GM12878 (cell line): ENCODE data around the gene PRSS12. TPM values are rescaled to one million over a fixed set of nuclear protein-coding genes. Genes with fewer than 3 reads are reported as not detected.

Experiments
- ATAC-seq: fragments of 200-7000 bp; cut with Tn5 transposase; 3 replicates; pipeline ENCODE4 v1.9.1; 2020; ENCODE audit warnings: mild to moderate bottlenecking, moderate library complexity
- BruUV-seq: library from RNA; stranded (reverse); fragments of 400-500 nt; replicated peaks from 2 replicates; lab custom pipeline; 2021; lab: Mats Ljungman, UMichigan
- CTCF ChIA-PET: fragments of 300-600 bp; sonication (Branson Sonifier 250); formaldehyde crosslinking; extraction: SDS; loops from one replicate; lab custom pipeline; 2021; ENCODE audit warnings: inconsistent platforms; lab: Yijun Ruan, JAX
- POLR2A ChIA-PET: fragments of 350-600 bp; formaldehyde crosslinking; extraction: SDS; loops from one replicate; lab custom pipeline; 2021; ENCODE audit warnings: inconsistent platforms; lab: Charles Lee
- RAD21 ChIA-PET: fragments of 300-600 bp; sonication (Branson Sonifier 250); formaldehyde crosslinking; loops from one replicate; lab custom pipeline; 2023; ENCODE audit warnings: antibody characterized with exemption; ENCODE audit not compliant: unreplicated experiment; lab: Charles Lee
- SMC1A ChIA-PET: fragments of 300-600 bp; sonication (Branson Sonifier 250); formaldehyde crosslinking; loops from one replicate; lab custom pipeline; 2023; ENCODE audit not compliant: unreplicated experiment, uncharacterized antibody; lab: Charles Lee
- DNase-seq: peaks from one replicate; pipeline ENCODE4 v3.0.0-alpha.2; 2011; ENCODE audit warnings: low read depth, low spot score
- FAIRE-seq: peaks from 3 replicates; lab custom pipeline; 2011; peaks lifted over from hg19 to GRCh38; lab: Jason Lieb, UNC
- H2AFZ ChIP-seq: 2 replicates; pipeline ENCODE4 v1.6.0; 2011; ENCODE audit warnings: low read depth, low read length, control low read depth; ENCODE audit not compliant: control insufficient read depth
- H3K27ac ChIP-seq: 2 replicates; pipeline ENCODE4 v1.5.1; 2011; ENCODE audit warnings: control low read depth; ENCODE audit not compliant: control insufficient read depth, insufficient read depth
- H3K27me3 ChIP-seq, 2 experiments: replicated peaks in 1 of 2; 2 replicates each; pipeline versions ENCODE4 v1.6.0 to v1.6.1; 2011; ENCODE audit warnings: low read length in 1 of 2; ENCODE audit not compliant: control insufficient read depth in 2 of 2, insufficient read depth in 2 of 2
- H3K36me3 ChIP-seq, 2 experiments: 2 replicates each; pipeline ENCODE4 v1.5.1; 2011; ENCODE audit warnings: low read length in 1 of 2; ENCODE audit not compliant: control insufficient read depth in 2 of 2, insufficient read depth in 2 of 2
- H3K4me1 ChIP-seq: 2 replicates; pipeline ENCODE4 v1.6.1; 2011; ENCODE audit warnings: mild to moderate bottlenecking, low read length, moderate library complexity, mixed read lengths; ENCODE audit not compliant: control insufficient read depth, insufficient read depth
- H3K4me2 ChIP-seq: 2 replicates; pipeline ENCODE4 v1.6.0; 2011; ENCODE audit warnings: control low read depth; ENCODE audit not compliant: control insufficient read depth, insufficient read depth
- H3K4me3 ChIP-seq: fragments of 200-600 bp; sonication (generic); 2 replicates; pipeline ENCODE4 v1.5.1; 2016
- H3K79me2 ChIP-seq: 2 replicates; pipeline ENCODE4 v1.6.0; 2011; ENCODE audit warnings: low read length; ENCODE audit not compliant: control insufficient read depth, insufficient read depth
- H3K9ac ChIP-seq: 2 replicates; pipeline ENCODE4 v1.8.0; 2011; ENCODE audit warnings: low read length, control low read depth, mixed read lengths; ENCODE audit not compliant: control insufficient read depth, insufficient read depth
- H3K9me3 ChIP-seq: replicated peaks from 3 replicates; pipeline ENCODE4 v1.5.1; 2011; ENCODE audit warnings: mild to moderate bottlenecking, low read length; ENCODE audit not compliant: control insufficient read depth, insufficient read depth
- H4K20me1 ChIP-seq: 2 replicates; pipeline ENCODE4 v1.6.0; 2011; ENCODE audit not compliant: control insufficient read depth, insufficient read depth
- MEF2B ChIP-seq: fragments of 450-650 bp; IDR thresholded peaks from 2 replicates; pipeline ENCODE4 v1.6.1; 2018; ENCODE audit warnings: mild to moderate bottlenecking, moderate library complexity; ENCODE audit not compliant: partially characterized antibody, poor library complexity, severe bottlenecking
- NR2C2 ChIP-seq: IDR thresholded peaks from 2 replicates; pipeline ENCODE4 v1.6.1; 2011; ENCODE audit warnings: borderline replicate concordance, low read depth; ENCODE audit not compliant: control insufficient read depth, insufficient read length
- SIX5 ChIP-seq: IDR thresholded peaks from 2 replicates; pipeline ENCODE4 v1.6.1; 2011; ENCODE audit warnings: mild to moderate bottlenecking, low read depth, low read length, moderate library complexity; ENCODE audit not compliant: severe bottlenecking
- TAF1 ChIP-seq: IDR thresholded peaks from 2 replicates; pipeline ENCODE4 v1.6.1; 2011; ENCODE audit warnings: mild to moderate bottlenecking, low read depth, low read length, borderline replicate concordance
- TCF12 ChIP-seq: IDR thresholded peaks from 2 replicates; pipeline ENCODE4 v1.6.1; 2011; ENCODE audit warnings: low read depth, mild to moderate bottlenecking, low read length
- WGBS: methylation state at CpG from one replicate; pipeline ENCODE4 v1.1.6; 2016; ENCODE audit warnings: low lambda C conversion rate; ENCODE audit not compliant: insufficient replicate concordance, insufficient coverage; ENCODE audit errors: missing lambda C conversion rate; 5-methylcytosine and 5-hydroxymethylcytosine counted together
- in situ Hi-C: fragments of 300-500 bp; cut with MboI; formaldehyde crosslinking; loops from 9 replicates; pipeline ENCODE4 v1.14.3; 2018; ENCODE audit warnings: mixed read lengths
- intact Hi-C: fragments of 100-400 bp; cut with micrococcal nuclease; formaldehyde crosslinking; loops from one replicate; pipeline ENCODE4 v1.14.2; 2022; ENCODE audit not compliant: unreplicated experiment
- polyA plus RNA-seq, 11 experiments: library from polyadenylated mRNA; depleted of rRNA in 4 of 11; unstranded in 6 of 11; stranded (reverse) in 5 of 11; fragments of >200 nt; fragmentation: Nextera tagmentation in 4 of 11; fragmentation: Illumina TruSeq in 1 of 11; extraction: Ambion mirVana in 4 of 11; extraction: Trizol in 1 of 11; gene quantifications; 1 replicate in 1 of 11; 2 replicates in 10 of 11; pipeline versions ENCODE4 v1.2.1 to v1.2.3, GENCODE V29; 2011 to 2016; ENCODE audit warnings: inconsistent platforms in 2 of 11, missing spikeins in 2 of 11, low read depth in 1 of 11
- total RNA-seq, 4 experiments: library from RNA; depleted of rRNA in 3 of 4; stranded (reverse); fragments of >200 nt in 3 of 4; fragmentation: Illumina TruSeq in 1 of 4; extraction: Trizol in 1 of 4; gene quantifications; 2 replicates each; pipeline versions ENCODE4 v1.2.1 to v1.2.3, GENCODE V29; 2013 to 2021
- TF ChIP-seq, protein P1 (sequence below): fragments of 450-650 bp; conservative IDR thresholded peaks from 2 replicates; pipeline ENCODE4 v1.6.1; 2017; ENCODE audit warnings: mild to moderate bottlenecking, moderate library complexity
- TF ChIP-seq, protein P2 (sequence below): IDR thresholded peaks from 2 replicates; pipeline ENCODE4 v1.6.1; 2011; ENCODE audit warnings: borderline replicate concordance, low read depth, mild to moderate bottlenecking, moderate library complexity, low read length; ENCODE audit not compliant: insufficient read depth, poor library complexity, severe bottlenecking
- TF ChIP-seq, protein P3 (sequence below): fragments of 150-350 bp; IDR thresholded peaks from 2 replicates; pipeline ENCODE4 v1.6.1; 2016; ENCODE audit warnings: low read depth, low read length
- TF ChIP-seq, protein P4 (sequence below): fragments of 450-650 bp; IDR thresholded peaks from 2 replicates; pipeline ENCODE4 v1.6.1; 2017; ENCODE audit warnings: mild to moderate bottlenecking, moderate library complexity

PRSS12 gene
- total and polyA plus RNA-seq, 10 of the 15 experiments (the other 5 are each of a cell fraction or from before 2014, with no cell fraction given) = 0.04 to 0.34 (median 0.11) TPM; not detected in 2

DNA sequence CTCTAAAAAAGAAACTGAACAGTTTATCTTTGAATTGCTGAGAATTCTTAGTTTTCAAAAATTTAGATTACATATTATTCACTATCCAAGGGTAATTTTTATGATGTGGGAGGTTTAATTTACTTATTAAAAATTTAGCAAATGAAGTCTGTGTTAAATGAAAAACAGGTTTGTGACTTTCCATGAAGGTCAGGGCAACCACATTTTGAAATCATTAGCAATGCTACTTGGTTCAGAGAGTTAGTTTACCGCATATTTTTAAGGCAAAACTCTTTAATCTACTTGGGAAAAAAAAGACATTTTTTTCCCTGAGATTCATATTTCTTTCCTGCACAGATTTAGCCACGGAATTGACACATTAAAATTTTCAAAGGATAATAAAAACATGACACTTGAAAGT, 37.3 kb upstream of the PRSS12 start (continued):
- TF ChIP-seq, protein P1, sequence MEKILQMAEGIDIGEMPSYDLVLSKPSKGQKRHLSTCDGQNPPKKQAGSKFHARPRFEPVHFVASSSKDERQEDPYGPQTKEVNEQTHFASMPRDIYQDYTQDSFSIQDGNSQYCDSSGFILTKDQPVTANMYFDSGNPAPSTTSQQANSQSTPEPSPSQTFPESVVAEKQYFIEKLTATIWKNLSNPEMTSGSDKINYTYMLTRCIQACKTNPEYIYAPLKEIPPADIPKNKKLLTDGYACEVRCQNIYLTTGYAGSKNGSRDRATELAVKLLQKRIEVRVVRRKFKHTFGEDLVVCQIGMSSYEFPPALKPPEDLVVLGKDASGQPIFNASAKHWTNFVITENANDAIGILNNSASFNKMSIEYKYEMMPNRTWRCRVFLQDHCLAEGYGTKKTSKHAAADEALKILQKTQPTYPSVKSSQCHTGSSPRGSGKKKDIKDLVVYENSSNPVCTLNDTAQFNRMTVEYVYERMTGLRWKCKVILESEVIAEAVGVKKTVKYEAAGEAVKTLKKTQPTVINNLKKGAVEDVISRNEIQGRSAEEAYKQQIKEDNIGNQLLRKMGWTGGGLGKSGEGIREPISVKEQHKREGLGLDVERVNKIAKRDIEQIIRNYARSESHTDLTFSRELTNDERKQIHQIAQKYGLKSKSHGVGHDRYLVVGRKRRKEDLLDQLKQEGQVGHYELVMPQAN = no peak

DNA sequence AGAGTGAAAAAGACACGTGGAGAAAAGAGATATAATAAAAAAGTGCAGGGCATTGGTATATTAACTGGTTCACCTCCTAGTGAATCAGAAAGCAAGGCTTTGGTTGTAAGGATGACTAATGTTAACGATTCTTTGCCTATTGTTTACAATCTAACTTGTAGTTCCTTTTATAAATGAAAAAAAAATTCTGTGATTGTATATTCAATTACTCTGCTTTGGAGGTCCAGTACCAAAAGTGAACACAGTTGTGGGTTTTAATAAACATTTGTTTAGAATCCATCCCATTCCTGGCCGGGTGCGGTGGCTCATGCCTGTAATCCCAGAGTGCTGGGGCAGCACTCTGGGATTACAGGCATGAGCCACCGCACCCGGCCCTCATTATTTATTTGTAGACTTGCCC, 36.9 kb upstream of the PRSS12 start:
- no peak overlapping the region for H3K4me3 ChIP-seq
- H3K36me3 ChIP-seq = no peaks in the 10 kb centered on the region
- H3K9ac ChIP-seq = no peak overlapping the region
- no peaks in the 10 kb centered on the region for H3K4me1 ChIP-seq
- intact Hi-C loops (no loop called here), in situ Hi-C loops (no loop called here)
- H3K4me2 ChIP-seq = no peak overlapping the region
- FAIRE-seq (no peak), DNase-seq (no peak), ATAC-seq (no peak)
- H2AFZ ChIP-seq = no peak overlapping the region
- H4K20me1 ChIP-seq = no peaks in the 10 kb centered on the region
- no TSS peak for BruUV-seq
- ChIA-PET CTCF (no interaction called here), RAD21 (no interaction called here), SMC1A (no interaction called here), POLR2A (no interaction called here)
- no peak overlapping the region for H3K27ac ChIP-seq
- TF ChIP-seq NR2C2 (no peak), TAF1 (no peak), SIX5 (no peak), MEF2B (no peak), TCF12 (no peak)
- TF ChIP-seq, protein P2, sequence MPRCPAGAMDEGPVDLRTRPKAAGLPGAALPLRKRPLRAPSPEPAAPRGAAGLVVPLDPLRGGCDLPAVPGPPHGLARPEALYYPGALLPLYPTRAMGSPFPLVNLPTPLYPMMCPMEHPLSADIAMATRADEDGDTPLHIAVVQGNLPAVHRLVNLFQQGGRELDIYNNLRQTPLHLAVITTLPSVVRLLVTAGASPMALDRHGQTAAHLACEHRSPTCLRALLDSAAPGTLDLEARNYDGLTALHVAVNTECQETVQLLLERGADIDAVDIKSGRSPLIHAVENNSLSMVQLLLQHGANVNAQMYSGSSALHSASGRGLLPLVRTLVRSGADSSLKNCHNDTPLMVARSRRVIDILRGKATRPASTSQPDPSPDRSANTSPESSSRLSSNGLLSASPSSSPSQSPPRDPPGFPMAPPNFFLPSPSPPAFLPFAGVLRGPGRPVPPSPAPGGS = no peak
- TF ChIP-seq, protein P3, sequence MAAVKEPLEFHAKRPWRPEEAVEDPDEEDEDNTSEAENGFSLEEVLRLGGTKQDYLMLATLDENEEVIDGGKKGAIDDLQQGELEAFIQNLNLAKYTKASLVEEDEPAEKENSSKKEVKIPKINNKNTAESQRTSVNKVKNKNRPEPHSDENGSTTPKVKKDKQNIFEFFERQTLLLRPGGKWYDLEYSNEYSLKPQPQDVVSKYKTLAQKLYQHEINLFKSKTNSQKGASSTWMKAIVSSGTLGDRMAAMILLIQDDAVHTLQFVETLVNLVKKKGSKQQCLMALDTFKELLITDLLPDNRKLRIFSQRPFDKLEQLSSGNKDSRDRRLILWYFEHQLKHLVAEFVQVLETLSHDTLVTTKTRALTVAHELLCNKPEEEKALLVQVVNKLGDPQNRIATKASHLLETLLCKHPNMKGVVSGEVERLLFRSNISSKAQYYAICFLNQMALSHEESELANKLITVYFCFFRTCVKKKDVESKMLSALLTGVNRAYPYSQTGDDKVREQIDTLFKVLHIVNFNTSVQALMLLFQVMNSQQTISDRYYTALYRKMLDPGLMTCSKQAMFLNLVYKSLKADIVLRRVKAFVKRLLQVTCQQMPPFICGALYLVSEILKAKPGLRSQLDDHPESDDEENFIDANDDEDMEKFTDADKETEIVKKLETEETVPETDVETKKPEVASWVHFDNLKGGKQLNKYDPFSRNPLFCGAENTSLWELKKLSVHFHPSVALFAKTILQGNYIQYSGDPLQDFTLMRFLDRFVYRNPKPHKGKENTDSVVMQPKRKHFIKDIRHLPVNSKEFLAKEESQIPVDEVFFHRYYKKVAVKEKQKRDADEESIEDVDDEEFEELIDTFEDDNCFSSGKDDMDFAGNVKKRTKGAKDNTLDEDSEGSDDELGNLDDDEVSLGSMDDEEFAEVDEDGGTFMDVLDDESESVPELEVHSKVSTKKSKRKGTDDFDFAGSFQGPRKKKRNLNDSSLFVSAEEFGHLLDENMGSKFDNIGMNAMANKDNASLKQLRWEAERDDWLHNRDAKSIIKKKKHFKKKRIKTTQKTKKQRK = no peak
- TF ChIP-seq, protein P4, sequence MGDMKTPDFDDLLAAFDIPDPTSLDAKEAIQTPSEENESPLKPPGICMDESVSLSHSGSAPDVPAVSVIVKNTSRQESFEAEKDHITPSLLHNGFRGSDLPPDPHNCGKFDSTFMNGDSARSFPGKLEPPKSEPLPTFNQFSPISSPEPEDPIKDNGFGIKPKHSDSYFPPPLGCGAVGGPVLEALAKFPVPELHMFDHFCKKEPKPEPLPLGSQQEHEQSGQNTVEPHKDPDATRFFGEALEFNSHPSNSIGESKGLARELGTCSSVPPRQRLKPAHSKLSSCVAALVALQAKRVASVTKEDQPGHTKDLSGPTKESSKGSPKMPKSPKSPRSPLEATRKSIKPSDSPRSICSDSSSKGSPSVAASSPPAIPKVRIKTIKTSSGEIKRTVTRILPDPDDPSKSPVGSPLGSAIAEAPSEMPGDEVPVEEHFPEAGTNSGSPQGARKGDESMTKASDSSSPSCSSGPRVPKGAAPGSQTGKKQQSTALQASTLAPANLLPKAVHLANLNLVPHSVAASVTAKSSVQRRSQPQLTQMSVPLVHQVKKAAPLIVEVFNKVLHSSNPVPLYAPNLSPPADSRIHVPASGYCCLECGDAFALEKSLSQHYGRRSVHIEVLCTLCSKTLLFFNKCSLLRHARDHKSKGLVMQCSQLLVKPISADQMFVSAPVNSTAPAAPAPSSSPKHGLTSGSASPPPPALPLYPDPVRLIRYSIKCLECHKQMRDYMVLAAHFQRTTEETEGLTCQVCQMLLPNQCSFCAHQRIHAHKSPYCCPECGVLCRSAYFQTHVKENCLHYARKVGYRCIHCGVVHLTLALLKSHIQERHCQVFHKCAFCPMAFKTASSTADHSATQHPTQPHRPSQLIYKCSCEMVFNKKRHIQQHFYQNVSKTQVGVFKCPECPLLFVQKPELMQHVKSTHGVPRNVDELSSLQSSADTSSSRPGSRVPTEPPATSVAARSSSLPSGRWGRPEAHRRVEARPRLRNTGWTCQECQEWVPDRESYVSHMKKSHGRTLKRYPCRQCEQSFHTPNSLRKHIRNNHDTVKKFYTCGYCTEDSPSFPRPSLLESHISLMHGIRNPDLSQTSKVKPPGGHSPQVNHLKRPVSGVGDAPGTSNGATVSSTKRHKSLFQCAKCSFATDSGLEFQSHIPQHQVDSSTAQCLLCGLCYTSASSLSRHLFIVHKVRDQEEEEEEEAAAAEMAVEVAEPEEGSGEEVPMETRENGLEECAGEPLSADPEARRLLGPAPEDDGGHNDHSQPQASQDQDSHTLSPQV = no peak
- H3K79me2 ChIP-seq = no peaks in the 10 kb centered on the region
- H3K9me3 ChIP-seq = no peaks in the 10 kb centered on the region; the same call in 2 of the 3 replicates
- H3K27me3 ChIP-seq = no peaks in the 10 kb centered on the region
- 44% methylated on average over 6 of the region's 6 CpGs for WGBS
